GM19351 (cell line): ENCODE data around the gene PDGFA.

ENCODE experiments used
- ATAC-seq: cut with Tn5 transposase; IDR thresholded peaks from one replicate; pipeline ENCODE4 v1.9.1; 2021; ENCODE audit warnings: mild to moderate bottlenecking, moderate library complexity; ENCODE audit not compliant: unreplicated experiment

The PDGFA gene

GRCh38 chr7:519484-520390 lies at the start of gene PDGFA:
TSS of gene PDGFA (minus strand) at chr7:519846. CDS start at chr7:519001, 845 bp downstream.
- no peak for ATAC-seq

GRCh38 chr7:568031-568951 lies 48.6 kb upstream of the PDGFA start:
- ATAC-seq, result no peak

- no peak for ATAC-seq
Measured at GRCh38 chr7:567305-567883, 47.7 kb upstream of the PDGFA start.

- ATAC-seq, result no peak
Measured at GRCh38 chr7:566100-566499, 46.5 kb upstream of the PDGFA start.

- no peak for ATAC-seq
Measured at GRCh38 chr7:564176-564865, 44.7 kb upstream of the PDGFA start.

GRCh38 chr7:563629-564170 lies 44.1 kb upstream of the PDGFA start:
- no peak for ATAC-seq

- no peak for ATAC-seq
Measured at GRCh38 chr7:562789-563628, 43.4 kb upstream of the PDGFA start.

GRCh38 chr7:562374-562675 lies 42.7 kb upstream of the PDGFA start:
- no peak for ATAC-seq

GRCh38 chr7:561631-562373 lies 42.2 kb upstream of the PDGFA start:
- no peak for ATAC-seq

GRCh38 chr7:560966-561630 lies 41.5 kb upstream of the PDGFA start:
- no peak for ATAC-seq

- no peak for ATAC-seq
Measured at GRCh38 chr7:559396-559705, 39.7 kb upstream of the PDGFA start.

GRCh38 chr7:557558-557881 lies 37.9 kb upstream of the PDGFA start:
- no peak for ATAC-seq

- ATAC-seq, result no peak
Measured at GRCh38 chr7:556837-557557, 37.4 kb upstream of the PDGFA start.

- ATAC-seq, result no peak
Measured at GRCh38 chr7:556291-556826, 36.7 kb upstream of the PDGFA start.

- no peak for ATAC-seq
Measured at GRCh38 chr7:555551-556160, 36.0 kb upstream of the PDGFA start.

GRCh38 chr7:553636-554111 lies 34.0 kb upstream of the PDGFA start:
- ATAC-seq, result no peak

- no peak for ATAC-seq
Measured at GRCh38 chr7:552868-553635, 33.4 kb upstream of the PDGFA start.
